Endodermal cell (in vitro differentiated cells): ENCODE measurements around the gene DDX49. TPM values are rescaled to one million over a fixed set of nuclear protein-coding genes. Genes with fewer than 3 reads are reported as not detected.

ENCODE experiments used
- DNase-seq: peaks from one replicate; pipeline ENCODE4 v3.0.0-alpha.2; 2017
- H3K27ac ChIP-seq: 2 replicates; pipeline ENCODE4 v1.5.1; 2013; ENCODE audit warnings: mild to moderate bottlenecking, low read depth, low read length, moderate library complexity
- H3K27me3 ChIP-seq: 2 replicates; pipeline ENCODE4 v1.6.1; 2013; ENCODE audit warnings: mild to moderate bottlenecking, low read length, moderate library complexity; ENCODE audit not compliant: insufficient read depth, control insufficient read depth, poor library complexity, severe bottlenecking
- H3K36me3 ChIP-seq: 2 replicates; pipeline ENCODE4 v1.7.0; 2013; ENCODE audit warnings: mild to moderate bottlenecking, low read length, moderate library complexity; ENCODE audit not compliant: control insufficient read depth, insufficient read depth
- H3K4me1 ChIP-seq: one replicate; pipeline ENCODE4 v1.7.0; 2013; ENCODE audit warnings: low read length; ENCODE audit not compliant: control insufficient read depth, insufficient read depth
- H3K4me3 ChIP-seq: 2 replicates; pipeline ENCODE4 v1.5.1; 2013; ENCODE audit warnings: mild to moderate bottlenecking, low read length, moderate library complexity
- H3K9ac ChIP-seq: 2 replicates; pipeline ENCODE4 v1.6.1; 2013; ENCODE audit warnings: mild to moderate bottlenecking, low read length, moderate library complexity; ENCODE audit not compliant: poor library complexity, severe bottlenecking; ENCODE audit errors: extremely low read depth
- H3K9me3 ChIP-seq: 2 replicates; pipeline ENCODE4 v1.6.1; 2013; ENCODE audit warnings: mild to moderate bottlenecking, low read length, moderate library complexity; ENCODE audit not compliant: control insufficient read depth
- H3K27ac Mint-ChIP-seq: 2 replicates; pipeline ENCODE4 v1.8.0; 2020; ENCODE audit warnings: mixed read lengths
- H3K27me3 Mint-ChIP-seq: 2 replicates; pipeline ENCODE4 v1.8.0; 2021; ENCODE audit warnings: mild to moderate bottlenecking, mixed read lengths; ENCODE audit not compliant: insufficient read depth
- H3K36me3 Mint-ChIP-seq: 2 replicates; pipeline ENCODE4 v1.8.0; 2020; ENCODE audit warnings: low read depth, mixed read lengths
- H3K4me1 Mint-ChIP-seq: 2 replicates; pipeline ENCODE4 v1.8.0; 2020; ENCODE audit warnings: mixed read lengths
- H3K4me3 Mint-ChIP-seq: 2 replicates; pipeline ENCODE4 v1.8.0; 2020; ENCODE audit warnings: mild to moderate bottlenecking, moderate library complexity, mixed read lengths
- H3K9me3 Mint-ChIP-seq: 2 replicates; pipeline ENCODE4 v1.8.0; 2020; ENCODE audit warnings: mild to moderate bottlenecking, mixed read lengths
- WGBS, 2 experiments: methylation state at CpG; one replicate each; pipeline versions ENCODE4 v1.1.5 to v1.1.7; 2013; ENCODE audit warnings: missing lambda C conversion rate in 2 of 2, mixed read lengths in 1 of 2; ENCODE audit not compliant: insufficient coverage in 1 of 2, insufficient read length in 1 of 2; 5-methylcytosine and 5-hydroxymethylcytosine counted together
- total RNA-seq, 2 donors: library from RNA; stranded (reverse); fragmentation: NEBNext Ultra II Directional in 1 of 2; extraction: Animal tissue kit (Norgen Biotek cat#: 25700) in 1 of 2; gene quantifications; 2 replicates in 1 of 2; 3 replicates in 1 of 2; pipeline ENCODE4 v1.2.1, GENCODE V29; 2021
- TF ChIP-seq, protein P1 (sequence below): fragments of 200-600 bp; sonication (generic); conservative IDR thresholded peaks from 2 replicates; pipeline ENCODE4 v1.5.0; 2021; ENCODE audit warnings: antibody characterized with exemption, mild to moderate bottlenecking

The DDX49 gene
- total RNA-seq, 2 donors from 2014 or later = 30.4 to 37.9 TPM

DNA sequence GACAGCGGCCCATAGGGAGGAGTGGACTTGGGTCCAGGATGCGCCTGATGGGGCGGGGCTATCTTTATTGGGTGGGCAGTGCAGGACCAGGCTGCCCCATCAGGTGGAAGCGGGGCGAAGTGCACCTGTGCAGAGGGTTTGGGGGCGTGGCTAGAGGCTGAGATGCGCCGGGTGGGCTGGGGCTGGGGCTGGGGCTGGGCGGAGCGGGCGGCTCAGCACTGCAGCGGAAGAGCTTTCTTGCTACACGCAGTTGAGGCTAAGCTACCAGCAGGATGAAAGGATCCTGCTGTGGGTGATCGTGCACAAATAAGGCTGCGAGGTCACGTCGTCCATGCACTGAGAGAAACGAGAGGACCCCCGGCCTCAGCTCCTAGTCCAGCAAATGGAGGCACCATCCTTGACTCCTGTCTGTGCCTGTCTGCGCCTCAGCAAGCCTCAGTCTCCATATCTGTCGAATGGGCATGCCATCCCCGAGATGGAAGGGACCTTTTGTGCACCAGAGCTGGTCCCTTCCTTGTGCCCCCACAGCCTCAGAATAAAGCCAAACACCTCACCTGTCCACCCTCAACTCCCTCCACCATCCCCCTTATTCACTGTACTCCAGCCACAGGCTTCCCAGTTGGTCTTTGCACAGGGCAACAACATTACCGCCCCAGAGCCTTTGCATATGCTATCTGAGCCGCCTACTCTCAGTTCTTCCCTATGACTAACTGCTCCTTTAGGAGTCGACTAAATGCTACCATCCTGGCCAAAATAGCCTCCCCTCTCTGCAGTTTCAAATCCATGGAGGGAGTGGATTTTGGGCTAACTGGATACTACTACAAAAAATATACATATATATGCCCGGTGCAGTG lies 42.5 kb downstream of the DDX49 start:
- Mint-ChIP-seq H3K9me3 (no peaks in the 10 kb centered on the region), H3K27ac (no peak overlapping the region), H3K4me3 (no peak overlapping the region), H3K36me3 (no peaks in the 10 kb centered on the region), H3K4me1 (peaks cover 3% of the 10 kb centered on the region), H3K27me3 (peaks cover 36% of the 10 kb centered on the region)
- H3K9ac ChIP-seq = no peak overlapping the region
- H3K27ac ChIP-seq = no peak overlapping the region
- H3K4me3 ChIP-seq = no peak overlapping the region
- DNase-seq = peak; percentile 97
- peaks cover 13% of the 10 kb centered on the region for H3K27me3 ChIP-seq
- 31 to 34% methylated on average over 20 to 26 of the region's 26 CpGs for WGBS, 2 experiments
- H3K9me3 ChIP-seq = no peaks in the 10 kb centered on the region
- H3K36me3 ChIP-seq = no peaks in the 10 kb centered on the region
- no peaks in the 10 kb centered on the region for H3K4me1 ChIP-seq
- TF ChIP-seq, protein P1, sequence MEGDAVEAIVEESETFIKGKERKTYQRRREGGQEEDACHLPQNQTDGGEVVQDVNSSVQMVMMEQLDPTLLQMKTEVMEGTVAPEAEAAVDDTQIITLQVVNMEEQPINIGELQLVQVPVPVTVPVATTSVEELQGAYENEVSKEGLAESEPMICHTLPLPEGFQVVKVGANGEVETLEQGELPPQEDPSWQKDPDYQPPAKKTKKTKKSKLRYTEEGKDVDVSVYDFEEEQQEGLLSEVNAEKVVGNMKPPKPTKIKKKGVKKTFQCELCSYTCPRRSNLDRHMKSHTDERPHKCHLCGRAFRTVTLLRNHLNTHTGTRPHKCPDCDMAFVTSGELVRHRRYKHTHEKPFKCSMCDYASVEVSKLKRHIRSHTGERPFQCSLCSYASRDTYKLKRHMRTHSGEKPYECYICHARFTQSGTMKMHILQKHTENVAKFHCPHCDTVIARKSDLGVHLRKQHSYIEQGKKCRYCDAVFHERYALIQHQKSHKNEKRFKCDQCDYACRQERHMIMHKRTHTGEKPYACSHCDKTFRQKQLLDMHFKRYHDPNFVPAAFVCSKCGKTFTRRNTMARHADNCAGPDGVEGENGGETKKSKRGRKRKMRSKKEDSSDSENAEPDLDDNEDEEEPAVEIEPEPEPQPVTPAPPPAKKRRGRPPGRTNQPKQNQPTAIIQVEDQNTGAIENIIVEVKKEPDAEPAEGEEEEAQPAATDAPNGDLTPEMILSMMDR = peak; percentile 41

DNA sequence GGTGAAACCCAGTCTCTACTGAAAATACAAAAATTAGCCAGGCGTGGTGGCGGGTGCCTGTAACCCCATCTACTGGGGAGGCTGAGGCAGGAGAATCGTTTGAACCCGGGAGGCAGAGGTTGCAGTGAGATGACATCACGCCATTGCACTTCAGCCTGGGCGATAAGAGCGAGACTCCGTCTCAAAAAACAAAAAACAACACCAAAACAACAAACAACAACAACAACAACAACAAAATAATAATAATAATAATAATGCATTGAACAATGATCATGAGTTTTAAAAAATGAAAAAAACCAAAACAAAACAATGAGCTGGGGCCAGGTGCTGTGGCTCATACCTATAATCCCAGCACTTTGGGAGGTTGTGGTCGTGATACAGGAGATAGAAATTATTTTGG lies 44.6 kb downstream of the DDX49 start:
- no peaks in the 10 kb centered on the region for H3K9me3 ChIP-seq
- no peak overlapping the region for H3K4me3 ChIP-seq
- no peak overlapping the region for H3K27ac Mint-ChIP-seq
- peaks cover 3% of the 10 kb centered on the region for H3K4me1 Mint-ChIP-seq
- TF ChIP-seq, protein P1 = no peak
- WGBS, 2 experiments = 92 to 100% methylated on average over 2 to 7 of the region's 9 CpGs
- peaks cover 13% of the 10 kb centered on the region for H3K27me3 ChIP-seq
- no peaks in the 10 kb centered on the region for H3K36me3 ChIP-seq
- peaks cover 29% of the 10 kb centered on the region for H3K27me3 Mint-ChIP-seq
- no peak for DNase-seq
- H3K27ac ChIP-seq = no peak overlapping the region
- peaks cover 3% of the 10 kb centered on the region for H3K9me3 Mint-ChIP-seq
- no peak overlapping the region for H3K9ac ChIP-seq
- no peaks in the 10 kb centered on the region for H3K4me1 ChIP-seq
- H3K4me3 Mint-ChIP-seq = no peak overlapping the region
- no peaks in the 10 kb centered on the region for H3K36me3 Mint-ChIP-seq

DNA sequence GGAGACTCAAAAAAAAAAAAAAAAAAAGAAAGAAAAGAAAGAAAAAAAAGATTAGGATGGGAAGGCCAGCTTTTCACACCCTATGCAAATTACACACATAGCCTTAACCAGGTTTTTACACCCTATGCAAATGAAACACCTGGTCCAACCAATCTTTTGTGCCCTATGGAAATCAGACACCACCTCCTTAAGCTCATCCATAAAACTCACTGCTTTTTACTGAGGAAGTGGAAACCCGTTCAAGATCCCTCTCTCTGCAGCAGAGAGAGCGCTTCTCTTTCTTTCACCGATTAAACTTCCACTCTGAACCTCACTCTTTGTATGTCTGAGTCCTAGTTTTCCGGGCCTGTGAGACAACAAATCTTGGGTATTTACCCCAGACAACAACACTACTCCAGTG lies 46.8 kb downstream of the DDX49 start:
- peaks cover 3% of the 10 kb centered on the region for H3K9me3 Mint-ChIP-seq
- peaks cover 13% of the 10 kb centered on the region for H3K27me3 ChIP-seq
- TF ChIP-seq, protein P1 = no peak
- DNase-seq = no peak
- H3K4me3 ChIP-seq = no peak overlapping the region
- no peaks in the 10 kb centered on the region for H3K9me3 ChIP-seq
- H3K27me3 Mint-ChIP-seq = peaks cover 19% of the 10 kb centered on the region
- H3K27ac Mint-ChIP-seq = peak overlapping the region; percentile 35
- no peak overlapping the region for H3K27ac ChIP-seq
- peaks cover 3% of the 10 kb centered on the region for H3K4me1 Mint-ChIP-seq
- no peaks in the 10 kb centered on the region for H3K36me3 ChIP-seq
- H3K4me1 ChIP-seq = no peaks in the 10 kb centered on the region
- H3K4me3 Mint-ChIP-seq = no peak overlapping the region
- no peak overlapping the region for H3K9ac ChIP-seq
- no peaks in the 10 kb centered on the region for H3K36me3 Mint-ChIP-seq
- 45 to 56% methylated on average over 4 of the region's 4 CpGs for WGBS, 2 experiments
